G401 (cell line): Measurements from ENCODE around the gene ARHGAP28. TPM values are rescaled to one million over a fixed set of nuclear protein-coding genes. Genes with fewer than 3 reads are reported as not detected.

ENCODE experiments used
- DNase-seq: peaks from one replicate; pipeline ENCODE4 v3.0.0-alpha.2; 2015; ENCODE audit warnings: low spot score
- in situ Hi-C: cut with HindIII; loops from 2 replicates; pipeline ENCODE4 v1.10.0; 2016; ENCODE audit warnings: low sequenced_read_pairs, mixed read lengths
- total RNA-seq: library from RNA; depleted of rRNA; stranded (reverse); fragments of >200 nt; shearing (Covaris generic); gene quantifications from 2 replicates; pipeline ENCODE4 v1.2.3, GENCODE V29; 2014

Gene ARHGAP28
- total RNA-seq, 1 experiment from 2014 or later, result 0.61 TPM

GRCh38 chr18:6942742-6943141, 213.2 kb downstream of the ARHGAP28 start:
- in situ Hi-C loops, result no loop called here
- no peak for DNase-seq

- no peak for DNase-seq
- in situ Hi-C loops, result no loop called here
Measured at GRCh38 chr18:6943143-6943542, 213.6 kb downstream of the ARHGAP28 start.

- in situ Hi-C loops, result no loop called here
- DNase-seq, result no peak
Measured at GRCh38 chr18:6947338-6948030, 218.0 kb downstream of the ARHGAP28 start.

GRCh38 chr18:6948281-6949055, 219.0 kb downstream of the ARHGAP28 start:
- no peak for DNase-seq

DNA sequence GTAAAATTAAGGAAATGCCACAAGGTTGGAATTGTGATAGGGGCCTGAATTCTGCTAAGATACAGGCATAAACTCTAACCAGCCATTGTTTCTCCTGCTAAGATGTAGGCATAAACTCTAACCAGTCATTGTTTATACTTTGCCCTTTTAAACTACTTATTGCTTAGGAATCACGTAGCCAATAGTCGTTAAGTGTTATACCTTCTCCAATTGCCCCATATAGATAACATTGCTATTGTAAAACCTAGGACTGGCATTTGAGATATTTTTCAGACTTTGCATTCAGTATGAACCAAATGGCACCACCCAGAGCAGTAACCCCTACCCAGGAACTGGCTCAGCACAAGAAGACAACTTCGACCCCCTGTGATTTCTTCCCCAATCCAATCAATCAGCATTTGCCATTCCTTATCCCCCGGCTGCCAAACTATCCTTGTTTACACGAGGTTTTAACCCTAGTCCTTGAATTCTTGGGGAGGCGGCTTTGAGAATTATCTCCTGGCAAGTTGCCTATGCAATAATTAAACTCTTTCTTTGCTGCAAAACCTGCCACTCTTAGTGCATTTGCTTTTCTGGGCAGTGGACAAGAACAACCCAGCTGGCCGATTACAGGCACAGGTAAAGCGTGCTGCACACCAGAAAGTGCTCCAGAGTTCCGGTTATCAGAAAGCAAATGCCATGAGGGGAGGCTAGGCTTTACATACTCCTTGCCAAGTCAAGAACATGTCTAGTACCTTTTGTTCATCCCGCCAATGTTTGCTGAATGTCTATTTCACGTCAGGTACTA, 220.5 kb downstream of the ARHGAP28 start:
- in situ Hi-C loops, result no loop called here
- DNase-seq, result no peak

More at GRCh38 chr18:6948281-6949055, 219.0 kb downstream of the ARHGAP28 start:
- in situ Hi-C loops, result no loop called here

GRCh38 chr18:6950641-6951040, 221.1 kb downstream of the ARHGAP28 start:
- no peak for DNase-seq
- in situ Hi-C loops, result no loop called here

DNA sequence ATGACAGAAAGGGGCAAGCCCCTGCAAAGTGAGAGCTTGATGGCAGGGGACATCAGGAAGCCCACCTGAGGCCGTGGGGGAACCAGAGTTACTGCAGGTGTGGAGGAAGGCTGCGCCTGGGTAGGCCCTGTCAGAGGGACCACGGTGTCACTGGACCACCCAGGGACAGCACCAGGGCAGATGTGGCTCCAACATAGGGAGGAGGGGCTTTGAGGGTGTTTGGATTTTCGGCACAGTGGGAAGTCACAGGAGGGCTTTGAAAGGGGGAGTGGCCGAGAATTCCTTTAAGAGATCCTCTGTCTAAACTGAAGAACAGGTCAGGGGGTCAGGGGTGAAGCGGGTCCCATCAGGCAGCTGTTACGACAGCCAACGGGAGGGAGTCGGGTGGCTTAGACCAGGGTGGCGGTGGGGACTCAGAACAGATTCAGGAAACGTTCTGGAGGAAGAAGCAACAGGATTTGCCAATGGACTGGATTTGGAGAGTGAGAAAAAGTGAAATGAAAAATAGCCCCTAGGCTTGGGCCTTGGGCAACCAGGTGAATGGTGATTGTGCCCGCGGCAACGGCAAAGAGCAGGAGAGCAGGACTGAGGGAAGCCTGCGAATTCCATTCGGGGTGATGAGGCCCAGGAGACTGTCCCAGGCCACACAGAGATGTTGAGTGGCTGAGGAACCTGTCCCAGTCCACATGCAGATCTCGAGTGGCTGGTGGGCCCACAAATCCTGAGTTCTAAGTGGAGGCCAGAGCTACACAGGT, 222.0 kb downstream of the ARHGAP28 start:
- no peak for DNase-seq
- in situ Hi-C loops, result no loop called here

DNA sequence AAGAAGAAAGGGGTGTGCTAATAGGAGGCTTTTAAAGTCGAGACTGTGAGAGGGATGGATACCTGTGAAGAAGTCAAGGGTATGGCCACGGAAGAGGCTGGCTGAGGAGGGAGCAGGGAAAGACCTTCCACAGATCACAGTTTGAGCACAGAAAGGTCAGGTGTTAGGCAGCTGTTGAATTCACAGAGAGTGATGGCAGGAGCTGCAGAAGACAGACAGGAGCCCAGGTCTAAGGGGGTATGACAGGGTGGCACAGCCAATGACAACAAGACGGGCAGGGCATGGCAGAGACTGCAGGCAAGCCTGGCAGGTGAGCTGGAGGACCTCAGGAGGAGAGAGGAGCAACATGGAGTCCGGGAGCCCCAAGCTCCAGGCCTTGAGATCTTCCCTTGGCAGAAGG, 225.0 kb downstream of the ARHGAP28 start:
- DNase-seq, result no peak
- in situ Hi-C loops, result no loop called here

GRCh38 chr18:6955304-6955703, 225.8 kb downstream of the ARHGAP28 start:
- no peak for DNase-seq
- in situ Hi-C loops, result no loop called here

GRCh38 chr18:6956495-6956894, 227.0 kb downstream of the ARHGAP28 start:
- DNase-seq, result peak; percentile 57
- in situ Hi-C loops, result no loop called here

DNA sequence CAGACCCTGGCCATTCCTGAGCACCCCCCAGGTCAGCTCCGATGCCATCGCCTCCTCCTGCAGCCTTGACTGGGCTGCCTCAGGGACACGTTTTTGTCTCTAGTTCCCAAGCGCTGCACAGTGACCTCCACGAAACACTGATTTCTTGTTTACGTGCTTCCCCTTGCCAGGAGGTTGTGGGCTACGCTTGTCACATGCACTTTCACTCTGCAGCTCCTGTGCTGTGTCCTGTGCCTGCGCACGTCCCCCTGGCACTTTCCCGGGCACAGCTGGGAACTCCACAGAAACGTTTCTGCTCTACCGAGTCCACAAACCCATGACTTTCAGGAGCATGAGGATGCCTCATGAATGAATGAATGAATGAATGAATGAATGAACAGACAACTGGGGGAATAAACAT, 227.5 kb downstream of the ARHGAP28 start:
- in situ Hi-C loops, result no loop called here
- no peak for DNase-seq

GRCh38 chr18:6959110-6959509, 229.6 kb downstream of the ARHGAP28 start:
- no peak for DNase-seq
- in situ Hi-C loops, result no loop called here

- no peak for DNase-seq
- in situ Hi-C loops, result no loop called here
Measured at GRCh38 chr18:6960124-6960523, 230.6 kb downstream of the ARHGAP28 start.

GRCh38 chr18:6960656-6961055, 231.1 kb downstream of the ARHGAP28 start:
- in situ Hi-C loops, result no loop called here
- no peak for DNase-seq

DNA sequence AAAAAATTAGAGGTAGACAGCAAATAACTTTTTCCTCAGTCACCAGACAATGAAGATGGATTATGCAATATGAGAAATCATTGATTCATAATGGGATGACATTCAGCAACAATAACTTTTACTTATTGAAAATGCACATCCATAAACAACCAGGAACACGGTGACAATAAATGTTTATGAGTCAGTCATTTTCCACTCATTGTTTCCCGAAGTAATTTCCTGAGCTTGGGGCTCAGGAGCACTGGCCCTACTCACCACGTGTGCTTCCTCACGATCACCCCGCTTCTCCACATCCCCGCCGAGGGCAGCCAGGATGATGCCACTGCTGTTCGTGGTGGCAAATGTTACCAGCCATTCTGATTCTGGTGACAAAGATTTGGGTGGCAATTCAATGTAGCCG, 231.8 kb downstream of the ARHGAP28 start:
- in situ Hi-C loops, result no loop called here

DNA sequence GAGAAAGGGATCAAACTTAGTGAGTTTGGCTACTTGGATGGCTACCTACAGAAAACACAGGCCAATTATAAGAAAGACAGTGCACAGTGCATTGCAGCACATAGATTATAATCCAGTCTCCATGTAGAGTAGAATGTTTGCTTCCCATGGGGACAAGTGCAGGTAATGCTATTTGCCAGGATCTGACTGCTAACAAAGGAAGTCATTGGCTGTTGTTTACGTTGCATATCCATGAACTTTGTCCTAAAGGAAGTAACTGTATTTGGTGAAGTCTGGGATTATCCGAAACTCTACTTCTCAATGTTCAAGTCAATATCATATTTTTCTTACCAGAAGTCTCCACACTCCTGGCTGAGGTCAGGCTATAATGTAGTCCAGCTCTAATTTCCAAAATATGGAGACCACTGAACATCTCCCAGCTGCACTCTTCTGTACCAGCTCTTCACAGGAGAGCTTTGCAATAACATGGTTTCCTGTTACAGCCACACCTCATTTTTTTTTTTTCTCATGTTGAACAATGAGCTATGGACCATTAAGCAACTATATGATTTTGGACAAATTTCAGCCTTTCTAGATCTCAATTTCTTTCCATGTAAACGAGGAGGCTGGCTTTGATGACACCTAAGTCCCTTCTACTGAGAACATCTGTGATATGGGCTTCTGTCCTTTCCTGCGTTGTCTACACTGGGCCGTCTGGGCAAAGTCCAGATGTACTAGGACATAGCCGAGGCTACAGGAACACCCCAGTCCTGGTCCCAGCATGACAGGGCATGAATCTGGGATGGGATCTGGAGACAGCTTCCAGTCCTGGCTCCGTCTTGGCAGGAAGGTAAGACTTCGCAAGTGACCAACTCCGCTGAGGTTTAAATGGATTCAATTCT, 233.3 kb downstream of the ARHGAP28 start:
- no peak for DNase-seq
- in situ Hi-C loops, result no loop called here

More for the DNA sequence above, 231.8 kb downstream of the ARHGAP28 start:
- DNase-seq, result no peak

DNA sequence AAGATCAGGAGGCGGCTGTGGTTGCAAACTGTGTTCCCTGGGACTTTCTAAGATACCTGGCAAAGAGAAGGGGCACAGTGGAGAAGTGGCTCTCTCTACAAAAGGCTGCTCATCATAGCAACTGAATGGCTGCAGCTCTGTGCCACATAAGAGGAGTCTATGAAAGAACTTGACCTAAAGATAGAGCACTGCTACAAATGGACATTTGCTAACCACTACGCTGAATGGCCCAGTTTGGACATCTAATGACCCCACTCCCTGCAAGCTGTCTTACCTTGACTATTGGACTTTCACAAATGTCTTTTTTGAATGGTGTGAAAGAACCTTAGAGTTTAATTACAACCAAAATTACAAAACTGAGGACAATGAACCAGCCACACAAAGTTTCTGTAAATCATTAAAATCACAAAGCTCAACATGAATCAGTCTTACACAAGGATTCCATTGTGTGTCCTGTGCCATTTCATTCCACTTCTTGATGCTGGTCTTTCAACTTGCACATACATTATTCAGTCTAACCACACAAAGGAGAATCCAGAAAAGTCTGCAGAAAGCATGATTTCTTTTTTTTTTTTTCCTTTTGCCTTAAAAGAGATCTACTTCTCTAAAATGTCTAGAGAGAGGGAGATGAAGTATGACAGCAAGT, 234.1 kb downstream of the ARHGAP28 start:
- DNase-seq, result no peak
- in situ Hi-C loops, result no loop called here
